ENCODE results near the gene PAPPA.

PAPPA gene

DNA sequence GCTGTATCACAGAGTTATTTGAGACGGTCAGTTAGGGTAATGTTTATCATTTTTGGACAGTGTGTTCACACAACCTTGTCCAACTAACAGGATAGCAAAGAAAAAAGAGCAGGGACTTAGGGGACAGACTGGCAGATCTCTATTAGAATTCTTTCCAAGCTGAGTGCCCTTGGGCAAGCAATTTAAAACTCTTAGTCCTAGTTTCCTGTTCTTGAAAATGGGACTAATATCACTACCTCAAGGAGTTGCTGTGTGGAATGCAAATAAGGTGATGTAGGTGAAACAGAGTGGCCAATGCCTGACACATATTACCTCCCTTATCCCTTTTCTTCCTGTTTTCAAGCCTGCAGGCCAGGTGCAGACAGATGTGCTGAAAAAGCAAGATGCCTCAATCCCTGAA, 186.7 kb downstream of the PAPPA start:
- no peak for DNase-seq (ENCODE audit: low read depth)
- H3K4me3 ChIP-seq (ENCODE audit: control insufficient read depth, low read depth, low read length), result no peak overlapping the region
- TF ChIP-seq, protein P1, sequence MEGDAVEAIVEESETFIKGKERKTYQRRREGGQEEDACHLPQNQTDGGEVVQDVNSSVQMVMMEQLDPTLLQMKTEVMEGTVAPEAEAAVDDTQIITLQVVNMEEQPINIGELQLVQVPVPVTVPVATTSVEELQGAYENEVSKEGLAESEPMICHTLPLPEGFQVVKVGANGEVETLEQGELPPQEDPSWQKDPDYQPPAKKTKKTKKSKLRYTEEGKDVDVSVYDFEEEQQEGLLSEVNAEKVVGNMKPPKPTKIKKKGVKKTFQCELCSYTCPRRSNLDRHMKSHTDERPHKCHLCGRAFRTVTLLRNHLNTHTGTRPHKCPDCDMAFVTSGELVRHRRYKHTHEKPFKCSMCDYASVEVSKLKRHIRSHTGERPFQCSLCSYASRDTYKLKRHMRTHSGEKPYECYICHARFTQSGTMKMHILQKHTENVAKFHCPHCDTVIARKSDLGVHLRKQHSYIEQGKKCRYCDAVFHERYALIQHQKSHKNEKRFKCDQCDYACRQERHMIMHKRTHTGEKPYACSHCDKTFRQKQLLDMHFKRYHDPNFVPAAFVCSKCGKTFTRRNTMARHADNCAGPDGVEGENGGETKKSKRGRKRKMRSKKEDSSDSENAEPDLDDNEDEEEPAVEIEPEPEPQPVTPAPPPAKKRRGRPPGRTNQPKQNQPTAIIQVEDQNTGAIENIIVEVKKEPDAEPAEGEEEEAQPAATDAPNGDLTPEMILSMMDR (IDR thresholded peaks at IDR 0.05; ENCODE audit: control insufficient read depth, insufficient read depth, low read depth, low read length, missing control alignments), result no peak

DNA sequence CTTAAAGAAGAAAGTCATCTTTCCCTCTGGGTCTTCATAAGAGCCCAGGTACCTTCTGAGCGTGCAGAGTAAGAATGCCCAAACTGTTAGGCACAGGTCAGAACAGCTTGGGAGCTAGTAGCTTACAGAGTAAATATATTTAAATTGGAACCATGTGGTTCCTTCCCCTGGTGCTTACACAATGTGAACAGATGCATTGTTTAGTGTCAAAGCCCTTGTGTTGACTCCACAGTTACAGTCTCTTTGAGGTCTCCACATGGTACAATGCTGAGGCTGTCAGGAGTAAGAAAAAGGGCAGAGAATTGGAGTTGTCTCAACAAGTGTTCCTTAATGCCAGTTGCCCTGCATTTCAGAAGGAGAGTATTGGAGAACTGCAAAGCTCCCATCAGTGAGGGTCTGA, 188.5 kb downstream of the PAPPA start:
- TF ChIP-seq, protein P1 (IDR thresholded peaks at IDR 0.05; ENCODE audit: control insufficient read depth, insufficient read depth, low read depth, low read length, missing control alignments), result no peak
- no peak for DNase-seq (ENCODE audit: low read depth)
- H3K4me3 ChIP-seq (ENCODE audit: control insufficient read depth, low read depth, low read length), result no peak overlapping the region

DNA sequence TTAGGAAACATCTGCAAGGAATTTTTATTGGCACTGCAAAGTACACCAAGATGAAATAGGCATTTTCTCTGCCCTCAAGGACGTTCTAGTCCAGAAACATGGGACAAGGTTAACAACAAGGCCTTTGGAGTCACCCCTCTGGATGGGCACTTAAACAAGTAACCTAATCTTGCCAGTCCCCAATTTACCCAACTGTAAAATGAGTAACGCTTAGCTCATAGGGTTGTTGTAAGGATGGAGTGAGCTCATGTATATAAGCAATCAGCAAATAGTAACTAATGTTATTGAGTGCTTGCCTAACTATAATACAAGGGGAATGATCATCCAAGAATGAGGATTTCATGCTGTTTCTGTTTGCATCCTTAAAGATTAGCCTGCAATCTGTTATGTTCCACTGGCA, 189.3 kb downstream of the PAPPA start:
- TF ChIP-seq, protein P1 (IDR thresholded peaks at IDR 0.05; ENCODE audit: control insufficient read depth, insufficient read depth, low read depth, low read length, missing control alignments), result no peak
- no peak overlapping the region for H3K4me3 ChIP-seq (ENCODE audit: control insufficient read depth, low read depth, low read length)
- no peak for DNase-seq (ENCODE audit: low read depth)

DNA sequence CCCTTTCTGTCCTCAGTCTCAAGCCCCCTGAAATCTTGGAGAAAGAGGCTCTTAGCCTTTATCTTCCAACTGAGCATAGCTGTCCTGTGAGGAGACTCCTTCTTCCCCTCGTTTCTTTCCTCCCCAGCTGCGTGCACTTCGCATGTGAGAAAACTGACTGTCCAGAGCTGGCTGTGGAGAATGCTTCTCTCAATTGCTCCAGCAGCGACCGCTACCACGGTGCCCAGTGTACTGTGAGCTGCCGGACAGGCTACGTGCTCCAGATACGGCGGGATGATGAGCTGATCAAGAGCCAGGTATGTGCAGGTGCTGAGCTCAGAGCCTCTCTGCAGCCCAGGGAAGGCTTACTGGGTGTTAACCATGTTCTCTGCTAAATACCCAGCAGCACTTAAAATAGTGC, 190.8 kb downstream of the PAPPA start:
- no peak overlapping the region for H3K4me3 ChIP-seq (ENCODE audit: control insufficient read depth, low read depth, low read length)
- TF ChIP-seq, protein P1 (IDR thresholded peaks at IDR 0.05; ENCODE audit: control insufficient read depth, insufficient read depth, low read depth, low read length, missing control alignments), result no peak
- DNase-seq (ENCODE audit: low read depth), result no peak

DNA sequence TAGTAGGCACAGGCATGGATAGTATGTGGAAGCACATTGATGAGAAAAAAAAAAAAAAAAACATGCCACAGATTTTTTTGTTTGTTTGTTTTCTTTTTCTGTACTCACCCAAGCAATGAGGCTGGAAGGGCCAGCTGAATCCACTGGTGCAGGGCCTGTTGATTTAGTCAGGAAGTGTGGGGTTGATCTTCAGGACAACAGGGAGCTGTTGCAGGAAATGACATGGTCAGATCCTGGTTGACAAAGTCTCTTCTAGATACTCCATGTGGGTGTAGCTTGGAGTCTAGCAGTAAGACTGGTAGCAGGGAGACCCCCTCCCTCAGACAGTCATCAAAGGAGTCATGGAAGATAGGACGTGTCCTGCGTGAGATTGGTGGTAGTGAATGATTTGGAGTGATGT, 191.8 kb downstream of the PAPPA start:
- H3K4me3 ChIP-seq (ENCODE audit: control insufficient read depth, low read depth, low read length), result no peak overlapping the region
- TF ChIP-seq, protein P1 (IDR thresholded peaks at IDR 0.05; ENCODE audit: control insufficient read depth, insufficient read depth, low read depth, low read length, missing control alignments), result no peak
- no peak for DNase-seq (ENCODE audit: low read depth)

DNA sequence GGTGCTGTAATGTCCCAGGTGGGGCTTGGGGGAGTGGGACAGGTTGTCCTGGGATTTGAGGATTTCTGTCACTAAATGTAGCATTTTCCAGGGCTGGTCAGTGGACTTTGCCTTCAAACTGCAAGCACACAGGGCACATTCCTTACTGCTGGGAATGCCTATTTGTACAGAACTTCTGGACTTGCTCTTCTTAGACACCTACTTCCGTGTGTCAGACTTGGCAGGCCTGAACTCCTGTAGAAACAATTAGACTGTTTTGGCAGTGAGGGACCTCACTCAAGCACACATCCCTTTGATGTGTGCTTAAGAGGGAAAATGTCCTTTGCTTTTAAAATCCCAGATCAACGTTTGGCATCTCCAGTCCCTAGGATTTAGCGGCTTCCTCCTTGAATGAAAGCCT, 192.2 kb downstream of the PAPPA start:
- H3K4me3 ChIP-seq (ENCODE audit: control insufficient read depth, low read depth, low read length), result no peak overlapping the region
- no peak for DNase-seq (ENCODE audit: low read depth)
- TF ChIP-seq, protein P1 (IDR thresholded peaks at IDR 0.05; ENCODE audit: control insufficient read depth, insufficient read depth, low read depth, low read length, missing control alignments), result no peak

DNA sequence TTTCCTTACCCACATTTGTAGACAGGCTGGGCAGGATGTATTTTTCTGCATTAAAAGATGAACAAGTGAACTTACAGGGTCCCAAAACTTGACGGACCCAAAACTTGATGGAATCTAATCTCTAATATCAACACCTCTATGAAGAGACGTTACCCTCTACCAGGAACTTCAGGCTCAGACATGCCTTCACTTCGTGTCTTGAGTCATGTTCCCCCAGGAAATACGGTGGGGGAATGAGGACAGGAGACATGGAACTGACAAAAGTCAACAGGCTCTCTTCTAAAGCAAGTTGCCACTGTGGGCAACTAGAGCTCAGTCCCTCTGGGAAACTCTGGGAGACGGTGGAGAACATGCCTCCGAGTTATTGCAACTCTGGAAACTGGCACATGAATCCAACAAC, 196.1 kb downstream of the PAPPA start:
- no peak overlapping the region for H3K4me3 ChIP-seq (ENCODE audit: control insufficient read depth, low read depth, low read length)
- DNase-seq (ENCODE audit: low read depth), result no peak
- TF ChIP-seq, protein P1 (IDR thresholded peaks at IDR 0.05; ENCODE audit: control insufficient read depth, insufficient read depth, low read depth, low read length, missing control alignments), result no peak
